Right renal pelvis (tissue), 4 donors: ENCODE results near the gene S1PR2. TPM values are rescaled to one million over a fixed set of nuclear protein-coding genes. Genes with fewer than 3 reads are reported as not detected.
A peak's percentile ranks its signal among the peaks of the same experiment; 100 is the strongest.
"Not testable (repeated sequence)": the region's sequence is repeated elsewhere in the genome, so short reads cannot be mapped to it uniquely, and the experiment has no call there.

Experiments used
- DNase-seq, 4 donors: peaks; one replicate each; pipeline ENCODE4 v3.0.0-alpha.2; 2013; ENCODE audit warnings: low read depth in 4 of 4, low spot score in 3 of 4, missing footprints in 1 of 4
- polyA plus RNA-seq, 4 donors: library from polyadenylated mRNA; unstranded; fragments of 120-200 nt; gene quantifications; one replicate each; pipeline ENCODE4 v1.2.1, GENCODE V29; 2013; ENCODE audit not compliant: insufficient read length in 4 of 4

The S1PR2 gene
- polyA plus RNA-seq, 4 donors, result 11.1 to 12.5 (median 11.8) TPM

GRCh38 chr19:10226376-10227025, 4.6 kb downstream of the S1PR2 start:
- peak; percentile 66 to 77 (median 69) for DNase-seq

GRCh38 chr19:10226021-10226375, 5.1 kb downstream of the S1PR2 start:
- DNase-seq, result no peak

GRCh38 chr19:10224337-10224736, 6.8 kb downstream of the S1PR2 start:
- no peak for DNase-seq

DNA sequence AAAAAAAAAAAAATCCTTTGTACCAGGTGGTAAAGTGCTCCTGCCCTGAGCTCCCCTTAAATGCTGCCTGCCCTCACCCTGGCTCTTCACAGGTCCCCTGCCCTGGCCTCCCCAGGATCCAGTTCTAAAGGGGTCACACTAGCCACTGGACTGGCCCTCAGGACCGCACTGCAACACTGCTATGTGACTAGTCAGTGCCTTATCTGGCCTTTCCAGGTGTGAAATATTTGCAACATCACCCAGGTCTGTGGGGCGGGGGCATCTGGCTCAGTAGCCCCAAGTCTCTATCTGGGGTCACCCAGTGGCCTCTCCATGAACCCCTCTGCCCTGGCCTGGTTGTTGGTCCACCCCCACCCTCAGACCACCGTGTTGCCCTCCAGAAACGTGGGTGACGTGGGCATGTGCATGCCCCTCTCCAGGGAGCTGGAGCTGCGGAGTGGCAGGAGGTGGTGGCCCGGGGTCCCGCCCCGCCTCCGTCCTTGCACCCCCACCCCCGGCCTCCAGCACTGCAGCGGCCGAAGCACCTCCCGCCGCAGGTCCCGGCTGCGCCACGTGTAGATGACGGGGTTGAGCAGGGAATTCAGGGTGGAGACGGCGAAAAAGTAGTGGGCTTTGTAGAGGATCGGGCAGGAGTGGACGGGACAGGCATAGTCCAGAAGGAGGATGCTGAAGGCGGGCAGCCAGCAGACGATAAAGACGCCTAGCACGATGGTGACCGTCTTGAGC, 7.5 kb downstream of the S1PR2 start:
- DNase-seq, result no peak

GRCh38 chr19:10222201-10222890, 8.8 kb downstream of the S1PR2 start:
- DNase-seq, result no peak

DNA sequence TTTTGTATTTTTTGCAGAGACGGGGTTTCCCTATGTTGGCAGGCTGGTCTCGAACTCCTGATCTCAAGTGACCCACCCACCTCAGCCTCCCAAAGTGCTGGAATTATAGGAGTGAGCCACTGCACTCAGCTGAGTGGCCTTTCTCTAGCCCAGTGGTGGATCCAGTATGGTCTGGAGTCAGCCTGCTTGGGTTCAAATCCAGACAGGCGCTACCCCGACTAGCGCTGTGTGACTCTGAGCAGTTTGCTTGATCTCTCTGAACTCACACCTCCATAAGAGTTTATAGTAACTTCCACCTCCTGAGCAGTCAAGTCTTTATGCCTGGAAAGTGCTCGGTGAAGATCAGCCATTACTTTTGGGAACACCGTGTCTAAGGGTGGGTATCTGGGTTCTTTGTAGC, 10.4 kb downstream of the S1PR2 start:
- no peak for DNase-seq

GRCh38 chr19:10219678-10220077, 11.5 kb downstream of the S1PR2 start:
- DNase-seq, result no peak

DNA sequence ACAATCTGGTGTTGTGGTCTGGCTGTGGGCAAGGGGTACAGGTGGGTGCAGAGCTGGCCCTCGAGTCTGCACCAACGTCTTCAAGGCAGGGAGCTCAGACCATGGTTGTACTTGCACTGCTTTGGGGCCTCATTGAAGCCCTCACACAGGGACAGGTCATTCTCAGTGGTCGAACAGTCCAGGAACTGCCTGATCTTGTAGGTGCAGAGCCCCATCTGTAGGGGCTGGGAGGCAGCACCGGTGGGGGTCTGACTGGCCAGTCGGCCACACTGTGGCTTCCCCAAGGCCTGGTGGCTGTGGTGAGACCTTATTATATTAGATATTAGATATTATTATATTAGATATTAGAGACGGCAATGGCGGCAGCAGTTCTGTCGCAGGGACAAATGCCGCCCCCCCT, 14.0 kb downstream of the S1PR2 start:
- DNase-seq, result no peak

GRCh38 chr19:10214784-10215183, 16.3 kb downstream of the S1PR2 start:
- no peak for DNase-seq

GRCh38 chr19:10211691-10212090, 19.4 kb downstream of the S1PR2 start:
- DNase-seq, result no peak

GRCh38 chr19:10211061-10211460, 20.1 kb downstream of the S1PR2 start:
- no peak for DNase-seq

- DNase-seq, result no peak
Observed at GRCh38 chr19:10209315-10209714, 21.8 kb downstream of the S1PR2 start.

- DNase-seq, result no peak
Observed at GRCh38 chr19:10207026-10207425, 24.1 kb downstream of the S1PR2 start.

DNA sequence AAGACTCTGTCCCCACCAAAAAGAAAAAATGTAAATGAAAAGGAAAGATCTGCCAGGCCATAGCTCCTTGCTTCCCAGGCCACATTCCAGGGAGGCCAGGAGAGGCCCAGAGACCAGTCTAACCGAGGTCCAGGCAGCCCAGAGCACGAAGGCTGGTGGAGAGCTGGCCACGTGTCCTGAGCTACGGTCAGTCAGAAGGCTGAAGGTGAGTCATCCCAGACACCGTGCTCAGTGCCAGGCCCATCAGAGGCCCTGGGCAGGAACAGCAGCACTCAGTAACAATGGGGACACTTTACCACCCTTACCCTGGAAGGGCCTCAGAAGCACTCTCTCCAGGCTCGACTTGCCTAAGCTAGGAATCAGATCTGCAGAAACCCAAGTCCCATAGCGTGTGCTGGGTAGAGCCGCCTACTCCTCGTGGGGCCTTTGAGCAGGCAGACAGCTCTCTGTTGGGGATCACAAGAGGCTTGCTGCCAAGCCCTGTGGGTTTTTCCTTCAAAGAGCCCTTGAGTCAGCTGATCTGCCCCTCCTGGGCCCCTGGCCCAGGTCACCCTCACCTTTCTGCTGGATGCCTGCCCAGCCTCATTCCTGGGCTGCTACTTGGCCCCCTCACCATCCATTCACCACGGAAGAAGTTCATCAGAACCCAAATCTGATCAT, 24.8 kb downstream of the S1PR2 start:
- DNase-seq, result no peak

- DNase-seq, result no peak
Observed at GRCh38 chr19:10205636-10206035, 25.5 kb downstream of the S1PR2 start.

DNA sequence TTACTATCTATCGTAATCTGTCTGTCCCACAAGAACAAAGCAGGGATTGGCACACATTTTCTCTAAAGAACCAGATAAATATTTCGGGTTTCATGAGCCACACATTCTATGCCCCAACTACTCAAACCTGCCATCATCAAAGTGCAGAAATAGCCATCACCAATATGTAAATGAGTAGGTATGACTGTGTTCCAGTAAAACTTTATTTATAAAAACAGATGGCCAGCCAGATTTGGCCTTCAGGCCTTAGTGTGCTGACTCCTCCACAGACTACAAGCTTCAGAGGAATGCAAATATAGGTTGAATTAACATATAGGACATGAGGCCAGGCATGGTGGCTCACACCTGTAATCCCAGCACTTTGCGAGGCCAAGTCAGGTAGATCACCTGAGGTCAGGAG, 27.4 kb downstream of the S1PR2 start:
- DNase-seq, result no peak

DNA sequence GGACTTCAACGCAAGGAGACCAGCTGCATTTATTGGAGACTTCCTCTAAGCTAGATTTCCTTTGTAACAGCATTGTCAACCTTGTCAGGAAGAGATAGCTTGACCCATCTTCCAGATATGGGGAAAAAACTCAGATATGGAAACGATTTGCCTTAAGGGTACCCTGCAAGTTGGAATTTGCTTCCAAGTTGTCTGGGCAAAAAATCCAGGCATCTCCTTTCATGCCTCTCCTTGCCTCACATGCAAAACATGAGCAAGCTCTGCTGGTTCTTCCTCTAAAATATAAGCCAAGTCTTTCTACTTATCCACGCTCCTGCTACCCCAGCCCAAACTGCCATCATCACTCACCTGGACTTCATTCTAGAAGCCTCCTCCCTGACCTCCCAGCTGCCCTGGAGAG, 30.0 kb downstream of the S1PR2 start:
- DNase-seq, result no peak

DNA sequence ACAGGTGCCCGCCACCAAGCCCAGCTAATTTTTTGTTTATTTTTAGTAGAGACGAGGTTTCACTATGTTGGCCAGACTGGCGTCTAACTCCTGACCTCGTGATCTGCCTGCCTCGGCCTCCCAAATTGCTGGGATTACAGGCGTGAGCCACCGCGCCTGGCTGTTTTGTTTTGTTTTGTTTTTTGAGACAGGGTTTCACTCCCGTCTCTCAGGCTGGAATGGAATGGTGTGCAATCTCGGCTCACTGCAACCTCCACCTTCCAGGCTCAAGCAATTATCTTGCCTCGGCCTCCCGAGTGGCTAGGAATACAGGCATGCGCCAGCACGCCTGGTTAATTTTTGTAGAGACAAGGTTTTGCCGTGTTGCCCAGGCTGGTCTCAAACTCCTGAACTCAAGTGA, 31.0 kb downstream of the S1PR2 start:
- not testable (repeated sequence) for DNase-seq

- DNase-seq, result not testable (repeated sequence)
Observed at GRCh38 chr19:10198889-10199644, 32.1 kb downstream of the S1PR2 start.

- no peak for DNase-seq
Observed at GRCh38 chr19:10195199-10195519, 36.0 kb downstream of the S1PR2 start.
